Kidney epithelial cell (primary cell): ENCODE data around the gene SLC26A8. TPM values are rescaled to one million over a fixed set of nuclear protein-coding genes. Genes with fewer than 3 reads are reported as not detected.

Source experiments
- DNase-seq: peaks from one replicate; pipeline ENCODE4 v3.0.0-alpha.2; 2010; ENCODE audit warnings: low read depth
- H3K27me3 ChIP-seq: 2 replicates; pipeline ENCODE4 v1.6.0; 2011; ENCODE audit warnings: low read length; ENCODE audit not compliant: control insufficient read depth, insufficient read depth
- H3K36me3 ChIP-seq: 2 replicates; pipeline ENCODE4 v1.5.1; 2011; ENCODE audit warnings: low read length; ENCODE audit not compliant: control insufficient read depth, insufficient read depth
- H3K4me3 ChIP-seq: 2 replicates; pipeline ENCODE4 v1.5.1; 2011; ENCODE audit warnings: low read depth, mild to moderate bottlenecking, control low read depth, low read length
- CTCF ChIP-seq: IDR thresholded peaks from 2 replicates; pipeline ENCODE4 v1.5.1; 2011; ENCODE audit warnings: mild to moderate bottlenecking, moderate library complexity, low read length, control low read depth, inconsistent platforms; ENCODE audit not compliant: insufficient read depth, poor library complexity, severe bottlenecking
- total RNA-seq: library from RNA; depleted of rRNA; stranded (reverse); fragments of >200 nt; gene quantifications from 2 replicates; pipeline ENCODE4 v1.2.3, GENCODE V29; 2015

Gene SLC26A8
- total RNA-seq, 1 donor from 2014 or later, result not detected

- DNase-seq, result no peak
- Histone ChIP-seq H3K27me3 (no peaks in the 10 kb centered on the region), H3K36me3 (no peaks in the 10 kb centered on the region), H3K4me3 (no peak overlapping the region)
- TF ChIP-seq CTCF, result no peak
These were observed 25.9 kb upstream of the SLC26A8 start for GRCh38 chr6:36050305-36050704.

- no peak for DNase-seq
- no peak for TF ChIP-seq CTCF
- no peaks in the 10 kb centered on the region for H3K36me3 ChIP-seq
- no peak overlapping the region for H3K4me3 ChIP-seq
- no peaks in the 10 kb centered on the region for H3K27me3 ChIP-seq
These were observed 25.1 kb upstream of the SLC26A8 start for GRCh38 chr6:36049582-36049981.

- Histone ChIP-seq H3K4me3 (no peak overlapping the region), H3K27me3 (no peaks in the 10 kb centered on the region), H3K36me3 (no peaks in the 10 kb centered on the region)
- DNase-seq, result no peak
- TF ChIP-seq CTCF, result no peak
These were observed 18.3 kb upstream of the SLC26A8 start for GRCh38 chr6:36042618-36043260.

- TF ChIP-seq CTCF, result no peak
- H3K4me3 ChIP-seq, result no peak overlapping the region
- no peaks in the 10 kb centered on the region for H3K27me3 ChIP-seq
- DNase-seq, result no peak
- H3K36me3 ChIP-seq, result no peaks in the 10 kb centered on the region
These were observed 16.5 kb upstream of the SLC26A8 start for GRCh38 chr6:36040958-36041357.

- DNase-seq, result no peak
- no peak overlapping the region for H3K4me3 ChIP-seq
These were observed 14.7 kb upstream of the SLC26A8 start for GRCh38 chr6:36039112-36039511.

More at GRCh38 chr6:36039112-36039511, 14.7 kb upstream of the SLC26A8 start:
- Histone ChIP-seq H3K27me3 (no peaks in the 10 kb centered on the region), H3K36me3 (no peaks in the 10 kb centered on the region)
- TF ChIP-seq CTCF, result no peak
